ENCODE data around the gene KRTAP5-3.
A peak's percentile ranks its signal among the peaks of the same experiment; 100 is the strongest.

The KRTAP5-3 gene

DNA sequence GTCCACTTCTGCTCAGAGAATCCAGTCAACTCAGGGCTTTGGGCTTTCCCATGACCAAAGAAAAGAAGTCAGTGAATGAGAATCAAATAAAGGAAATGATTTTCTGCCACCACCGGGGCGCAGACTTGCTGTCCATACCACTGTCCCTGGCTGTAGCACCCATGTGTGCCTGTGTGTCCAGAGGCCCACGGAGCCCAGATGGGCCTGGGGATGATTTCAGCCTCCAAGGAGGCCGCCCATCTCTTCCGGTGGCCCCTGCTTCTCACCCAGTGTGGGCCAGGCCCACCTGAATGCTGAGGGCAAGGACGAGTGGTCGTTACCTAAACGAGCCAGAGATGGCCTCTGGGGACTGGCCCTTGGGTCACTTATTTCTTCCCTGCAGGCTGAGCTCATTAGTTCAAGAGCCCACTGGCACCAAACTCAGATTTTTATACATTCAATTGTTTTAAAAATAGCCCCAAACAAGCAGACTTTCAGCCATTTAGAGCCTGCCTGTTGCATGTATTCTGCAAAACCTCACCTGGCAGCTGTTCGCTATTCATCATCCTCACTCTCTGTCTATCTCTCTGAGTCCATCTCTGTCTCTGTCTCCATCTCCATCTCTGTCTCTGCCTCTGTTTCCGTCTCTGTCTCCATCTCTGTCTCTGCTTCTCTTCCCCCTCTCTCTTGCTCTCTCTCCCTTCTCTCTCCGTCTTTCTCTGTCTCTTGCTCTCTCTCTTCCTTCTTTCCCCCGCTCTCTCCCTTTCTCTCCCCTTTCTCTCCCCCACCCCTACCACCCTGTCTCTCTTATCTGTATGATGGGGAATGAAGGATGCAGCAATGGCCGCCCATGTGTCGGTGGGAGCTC is 45.5 kb upstream of the KRTAP5-3 start:
- TF ChIP-seq, protein P1, sequence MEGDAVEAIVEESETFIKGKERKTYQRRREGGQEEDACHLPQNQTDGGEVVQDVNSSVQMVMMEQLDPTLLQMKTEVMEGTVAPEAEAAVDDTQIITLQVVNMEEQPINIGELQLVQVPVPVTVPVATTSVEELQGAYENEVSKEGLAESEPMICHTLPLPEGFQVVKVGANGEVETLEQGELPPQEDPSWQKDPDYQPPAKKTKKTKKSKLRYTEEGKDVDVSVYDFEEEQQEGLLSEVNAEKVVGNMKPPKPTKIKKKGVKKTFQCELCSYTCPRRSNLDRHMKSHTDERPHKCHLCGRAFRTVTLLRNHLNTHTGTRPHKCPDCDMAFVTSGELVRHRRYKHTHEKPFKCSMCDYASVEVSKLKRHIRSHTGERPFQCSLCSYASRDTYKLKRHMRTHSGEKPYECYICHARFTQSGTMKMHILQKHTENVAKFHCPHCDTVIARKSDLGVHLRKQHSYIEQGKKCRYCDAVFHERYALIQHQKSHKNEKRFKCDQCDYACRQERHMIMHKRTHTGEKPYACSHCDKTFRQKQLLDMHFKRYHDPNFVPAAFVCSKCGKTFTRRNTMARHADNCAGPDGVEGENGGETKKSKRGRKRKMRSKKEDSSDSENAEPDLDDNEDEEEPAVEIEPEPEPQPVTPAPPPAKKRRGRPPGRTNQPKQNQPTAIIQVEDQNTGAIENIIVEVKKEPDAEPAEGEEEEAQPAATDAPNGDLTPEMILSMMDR (IDR thresholded peaks at IDR 0.05): no peak
- Histone ChIP-seq H3K36me3 (no peaks in the 10 kb centered on the region), H3K27ac (no peak overlapping the region), H3K4me1 (peaks cover 0 to 8% (median 4%) of the 10 kb centered on the region in 4 donors), H3K27me3 (peaks cover 0 to 34% of the 10 kb centered on the region in 2 donors), H3K4me3 (no peak overlapping the region), H3K9me3 (no peaks in the 10 kb centered on the region)
- intact Hi-C loops (cut with DNase I; ENCODE audit: low total_unique reads): loop anchor here (5.0 to 10.0 kb wide), 2 partner anchors 39 to 501 kb away; no protein-coding TSS in a partner anchor
- peak; percentile 6 to 50 for DNase-seq

DNA sequence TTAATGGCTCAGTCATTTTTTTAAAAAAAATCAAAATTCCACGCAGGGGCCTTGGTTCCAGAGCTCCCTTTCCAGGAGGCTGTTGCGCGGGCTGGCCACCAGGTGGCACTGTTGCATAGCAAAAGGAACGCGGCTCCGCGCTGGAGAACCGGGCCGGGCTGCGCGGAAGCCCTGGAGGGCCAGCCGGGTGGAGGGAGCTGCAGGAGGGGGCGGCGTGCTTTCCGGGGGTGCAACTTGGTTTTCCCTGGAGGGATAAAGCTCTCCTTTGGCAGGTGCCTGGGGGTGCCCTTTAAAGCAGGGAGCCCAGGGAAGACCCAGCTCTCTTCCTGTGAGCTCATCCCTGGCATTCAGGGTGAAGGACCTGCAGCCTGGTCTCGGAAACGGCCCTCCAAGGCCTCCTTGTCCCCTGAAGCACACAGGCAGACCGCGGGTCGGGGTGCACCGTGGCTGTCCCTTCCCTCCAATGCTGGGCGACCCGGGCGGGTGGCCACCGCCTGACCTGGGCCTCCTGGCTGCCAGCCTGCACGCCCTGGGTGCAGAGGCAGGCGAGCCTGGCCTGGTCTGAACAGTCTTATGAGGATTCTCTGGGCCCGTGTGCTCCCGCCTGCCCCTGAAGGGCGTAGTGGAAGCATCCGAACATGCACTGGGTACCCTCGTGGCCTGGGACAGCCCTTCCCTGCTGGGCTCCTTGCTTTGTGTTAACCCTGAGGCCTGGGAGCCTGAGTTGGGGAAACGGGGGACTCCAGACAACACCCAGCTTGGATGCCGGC is 44.7 kb upstream of the KRTAP5-3 start:
- intact Hi-C loops (cut with DNase I; ENCODE audit: low total_unique reads): loop anchor here (5.0 to 10.0 kb wide), 2 partner anchors 39 to 502 kb away; no protein-coding TSS in a partner anchor
- Histone ChIP-seq H3K9me3 (no peaks in the 10 kb centered on the region), H3K4me3 (no peak overlapping the region), H3K27ac (no peak overlapping the region), H3K27me3 (peaks cover 0 to 39% of the 10 kb centered on the region in 2 donors), H3K36me3 (no peaks in the 10 kb centered on the region), H3K4me1 (peaks cover 0 to 8% (median 4%) of the 10 kb centered on the region in 4 donors)
- peak; percentile 71 to 78 for DNase-seq
- TF ChIP-seq, protein P1 (IDR thresholded peaks at IDR 0.05): peak; percentile 95 to 97

DNA sequence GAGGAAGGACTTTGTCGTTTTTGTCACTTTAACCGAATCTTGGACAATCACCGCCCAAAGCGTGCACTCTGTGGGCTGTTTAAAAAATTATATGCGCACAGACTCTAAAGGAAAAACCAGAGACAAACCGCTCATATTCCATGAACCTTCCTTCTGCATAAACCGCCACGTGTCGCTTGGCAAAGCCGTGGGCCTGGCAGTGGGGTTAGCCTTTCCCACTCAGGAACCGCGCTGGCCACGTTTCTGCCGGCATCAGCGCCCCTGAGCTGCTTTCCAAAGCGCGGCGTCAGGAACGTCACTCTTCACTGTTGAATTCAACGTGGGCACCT is 44.1 kb upstream of the KRTAP5-3 start:
- Histone ChIP-seq H3K27me3 (peaks cover 0 to 39% of the 10 kb centered on the region in 2 donors), H3K4me1 (peaks cover 0 to 8% (median 4%) of the 10 kb centered on the region in 4 donors), H3K36me3 (no peaks in the 10 kb centered on the region), H3K4me3 (no peak overlapping the region), H3K27ac (no peak overlapping the region), H3K9me3 (no peaks in the 10 kb centered on the region)
- no peak for DNase-seq
- intact Hi-C loops (cut with DNase I; ENCODE audit: low total_unique reads): loop anchor here (5.0 to 10.0 kb wide), 2 partner anchors 40 to 502 kb away; no protein-coding TSS in a partner anchor
- TF ChIP-seq, protein P1 (IDR thresholded peaks at IDR 0.05): no peak

DNA sequence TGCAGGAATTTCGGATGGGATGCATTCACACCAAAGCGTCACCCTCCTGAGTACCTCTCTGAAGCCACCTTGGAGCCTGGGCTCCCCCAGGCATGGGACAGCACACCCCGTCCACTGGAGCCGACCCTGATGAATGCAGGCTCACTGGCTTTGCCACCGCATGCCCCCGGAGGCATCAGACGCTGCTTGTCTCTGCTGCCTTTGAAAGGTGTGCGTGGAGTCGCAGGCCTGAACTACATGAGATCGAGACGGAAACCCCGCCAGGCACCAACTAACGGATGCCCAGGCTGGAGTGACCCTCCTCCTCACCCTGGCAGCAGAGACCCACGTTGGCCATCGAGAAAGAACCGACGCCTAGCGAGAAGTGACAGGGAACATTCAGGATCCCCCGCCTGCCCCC is 43.8 kb upstream of the KRTAP5-3 start:
- Histone ChIP-seq H3K27ac (no peak overlapping the region), H3K36me3 (no peaks in the 10 kb centered on the region), H3K4me3 (no peak overlapping the region), H3K4me1 (peaks cover 0 to 8% (median 4%) of the 10 kb centered on the region in 4 donors), H3K9me3 (no peaks in the 10 kb centered on the region), H3K27me3 (peaks cover 0 to 39% of the 10 kb centered on the region in 2 donors)
- TF ChIP-seq, protein P1 (IDR thresholded peaks at IDR 0.05): no peak
- intact Hi-C loops (cut with DNase I; ENCODE audit: low total_unique reads): loop anchor here (5.0 to 10.0 kb wide), 2 partner anchors 40 to 503 kb away; no protein-coding TSS in a partner anchor
- DNase-seq: peak in 1 of 2 donors; percentile 60

DNA sequence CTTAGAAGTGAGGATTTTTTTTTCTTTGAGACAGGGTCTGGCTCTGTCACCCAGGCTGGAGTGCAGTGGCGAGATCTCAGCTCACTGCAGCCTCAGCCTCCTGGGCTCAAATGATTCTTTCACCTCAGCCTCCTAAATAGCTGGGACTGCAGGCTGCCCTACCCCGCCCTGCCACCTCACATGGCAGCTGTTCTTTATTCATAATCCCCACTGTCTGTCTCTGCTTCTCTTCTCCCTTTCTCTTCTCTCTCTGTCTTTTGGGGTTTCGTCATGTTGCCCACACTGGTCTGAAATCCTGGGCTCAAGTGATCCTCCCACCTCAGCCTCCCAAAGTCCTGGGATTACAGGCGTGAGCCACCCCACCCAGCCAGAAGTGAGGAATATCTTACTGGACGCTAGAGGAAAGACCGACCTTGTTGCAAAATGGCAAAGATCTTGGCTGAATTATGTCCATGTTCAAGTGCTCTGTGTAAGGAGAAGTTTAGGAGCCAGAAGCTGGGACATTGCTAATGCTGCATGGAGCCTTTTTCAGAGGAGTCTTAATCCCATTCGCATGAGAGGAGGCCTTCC is 43.2 kb upstream of the KRTAP5-3 start:
- intact Hi-C loops (cut with DNase I; ENCODE audit: low total_unique reads): loop anchor here (5.0 to 10.0 kb wide), 2 partner anchors 41 to 503 kb away; no protein-coding TSS in a partner anchor
- Histone ChIP-seq H3K36me3 (no peaks in the 10 kb centered on the region), H3K4me1 (peaks cover 0 to 8% (median 4%) of the 10 kb centered on the region in 4 donors), H3K4me3 (no peak overlapping the region), H3K27me3 (peaks cover 0 to 39% of the 10 kb centered on the region in 2 donors), H3K27ac (no peak overlapping the region), H3K9me3 (no peaks in the 10 kb centered on the region)
- peak in 1 of 2 donors; percentile 20 for DNase-seq
- TF ChIP-seq, protein P1 (IDR thresholded peaks at IDR 0.05): no peak
